ENCODE results near the gene PLLP. TPM values are rescaled to one million over a fixed set of nuclear protein-coding genes. Genes with fewer than 3 reads are reported as not detected.
A peak's percentile ranks its signal among the peaks of the same experiment; 100 is the strongest.

The PLLP gene
- total RNA-seq, 4 donors from 2014 or later: 4.4 to 13.5 (median 9.6) TPM

- Histone ChIP-seq H3K4me1 (peaks cover 0 to 7% (median 4%) of the 10 kb centered on the region in 4 donors), H3K36me3 (peaks cover 0 to 4% (median 0%) of the 10 kb centered on the region in 4 donors), H3K27ac (no peak overlapping the region), H3K9me3 (no peaks in the 10 kb centered on the region), H3K4me3 (no peak overlapping the region), H3K27me3 (no peaks in the 10 kb centered on the region)
- TF ChIP-seq POLR2AphosphoS5 (IDR thresholded peaks at IDR 0.05) (no peak), CTCF (IDR thresholded peaks at IDR 0.05) (no peak), POLR2A (IDR thresholded peaks at IDR 0.05) (no peak), EP300 (IDR thresholded peaks at IDR 0.05; ENCODE audit: low read depth) (no peak)
- intact Hi-C loops (cut with DNase I; ENCODE audit: low total_unique reads): no loop called here
- in situ Hi-C loops (cut with MboI; ENCODE audit: low pct_ligation_motif_present in 1 of 4, low pct_unique_long_range_greater_than_20kb in 1 of 4, low sequenced_read_pairs in 3 of 4): no loop called here
- 75% methylated on average over 1 of the region's 1 CpG; no CpG with 5 or more reads in 1 of the 2 donors for WGBS, 2 donors (ENCODE audit: low coverage in 1 of 2)
- DNase-seq: peak; percentile 4
These were observed 25.5 kb downstream of the PLLP start for GRCh38 chr16:57258910-57259475.

GRCh38 chr16:57258226-57258909, 26.1 kb downstream of the PLLP start:
- in situ Hi-C loops (cut with MboI; ENCODE audit: low pct_ligation_motif_present in 1 of 4, low pct_unique_long_range_greater_than_20kb in 1 of 4, low sequenced_read_pairs in 3 of 4): no loop called here
- H3K9me3 ChIP-seq: no peaks in the 10 kb centered on the region
- H3K4me3 ChIP-seq: no peak overlapping the region
- intact Hi-C loops (cut with DNase I; ENCODE audit: low total_unique reads): no loop called here
- peak; percentile 5 for DNase-seq
- WGBS, 2 donors (ENCODE audit: low coverage in 1 of 2): 93 to 98% methylated on average over 5 to 18 of the region's 18 CpGs
- no peak overlapping the region for H3K27ac ChIP-seq
- peaks cover 0 to 7% (median 4%) of the 10 kb centered on the region in 4 donors for H3K4me1 ChIP-seq
- TF ChIP-seq POLR2AphosphoS5 (IDR thresholded peaks at IDR 0.05): no peak
- no peak for TF ChIP-seq EP300 (IDR thresholded peaks at IDR 0.05; ENCODE audit: low read depth)
- no peak for TF ChIP-seq POLR2A (IDR thresholded peaks at IDR 0.05)
- TF ChIP-seq CTCF (IDR thresholded peaks at IDR 0.05): no peak
- H3K36me3 ChIP-seq: peaks cover 0 to 4% (median 0%) of the 10 kb centered on the region in 4 donors
- H3K27me3 ChIP-seq: no peaks in the 10 kb centered on the region

GRCh38 chr16:57257455-57258070, 26.9 kb downstream of the PLLP start:
- H3K4me1 ChIP-seq: peaks cover 0 to 7% (median 4%) of the 10 kb centered on the region in 4 donors
- H3K36me3 ChIP-seq: peaks cover 0 to 6% (median 1%) of the 10 kb centered on the region in 4 donors
- no peak for DNase-seq
- no peaks in the 10 kb centered on the region for H3K9me3 ChIP-seq
- intact Hi-C loops (cut with DNase I; ENCODE audit: low total_unique reads) (no loop called here), in situ Hi-C loops (cut with MboI; ENCODE audit: low pct_ligation_motif_present in 1 of 4, low pct_unique_long_range_greater_than_20kb in 1 of 4, low sequenced_read_pairs in 3 of 4) (no loop called here)
- TF ChIP-seq POLR2A (IDR thresholded peaks at IDR 0.05) (no peak), CTCF (IDR thresholded peaks at IDR 0.05) (no peak), EP300 (IDR thresholded peaks at IDR 0.05; ENCODE audit: low read depth) (no peak), POLR2AphosphoS5 (IDR thresholded peaks at IDR 0.05) (no peak)
- no peak overlapping the region for H3K27ac ChIP-seq
- WGBS, 2 donors (ENCODE audit: low coverage in 1 of 2): 92% methylated on average over 13 of the region's 13 CpGs; no CpG with 5 or more reads in 1 of the 2 donors
- no peak overlapping the region for H3K4me3 ChIP-seq
- no peaks in the 10 kb centered on the region for H3K27me3 ChIP-seq
